Duodenal mucosa (tissue), 2 donors: ENCODE results near the gene FAM47E.
"Not testable (repeated sequence)": the region's sequence is repeated elsewhere in the genome, so short reads cannot be mapped to it uniquely, and the experiment has no call there.

Source experiments
- H3K27ac ChIP-seq: one replicate; pipeline ENCODE4 v1.7.0; 2013; ENCODE audit warnings: low read depth, low read length
- H3K27me3 ChIP-seq, 2 donors: one replicate each; pipeline ENCODE4 v1.7.0; 2013; ENCODE audit warnings: low read length in 2 of 2, control low read depth in 1 of 2; ENCODE audit not compliant: insufficient read depth in 2 of 2, control insufficient read depth in 1 of 2
- H3K36me3 ChIP-seq, 2 donors: one replicate each; pipeline ENCODE4 v1.7.0; 2013; ENCODE audit warnings: low read length in 2 of 2, control low read depth in 1 of 2; ENCODE audit not compliant: insufficient read depth in 2 of 2, control insufficient read depth in 1 of 2
- H3K4me1 ChIP-seq, 2 donors: one replicate each; pipeline ENCODE4 v1.7.0; 2013; ENCODE audit warnings: low read length in 2 of 2, control low read depth in 1 of 2; ENCODE audit not compliant: insufficient read depth in 2 of 2, control insufficient read depth in 1 of 2
- H3K4me3 ChIP-seq, 2 donors: one replicate each; pipeline ENCODE4 v1.7.0; 2013; ENCODE audit warnings: low read length in 2 of 2, low read depth in 1 of 2
- H3K9ac ChIP-seq, 2 donors: one replicate each; pipeline ENCODE4 v1.7.0; 2013; ENCODE audit warnings: low read length in 2 of 2, low read depth in 1 of 2
- H3K9me3 ChIP-seq, 2 donors: one replicate each; pipeline ENCODE4 v1.7.0; 2013; ENCODE audit warnings: low read length in 2 of 2, control low read depth in 1 of 2; ENCODE audit not compliant: control insufficient read depth in 1 of 2

FAM47E gene

GRCh38 chr4:76277667-76278066, 26.1 kb downstream of the FAM47E start:
- Histone ChIP-seq H3K36me3 (no peaks in the 10 kb centered on the region), H3K9me3 (no peaks in the 10 kb centered on the region), H3K4me3 (no peak overlapping the region), H3K27me3 (no peaks in the 10 kb centered on the region), H3K9ac (no peak overlapping the region), H3K27ac (no peak overlapping the region), H3K4me1 (peaks cover 15 to 21% of the 10 kb centered on the region in 2 donors)

- H3K4me1 ChIP-seq: peaks cover 15 to 21% of the 10 kb centered on the region in 2 donors
- no peak overlapping the region for H3K9ac ChIP-seq
- H3K9me3 ChIP-seq: no peaks in the 10 kb centered on the region
- H3K4me3 ChIP-seq: no peak overlapping the region
- H3K27ac ChIP-seq: no peak overlapping the region
- H3K27me3 ChIP-seq: no peaks in the 10 kb centered on the region
- H3K36me3 ChIP-seq: no peaks in the 10 kb centered on the region
These were observed 27.1 kb downstream of the FAM47E start for GRCh38 chr4:76278583-76278982.

GRCh38 chr4:76279462-76279861, 27.9 kb downstream of the FAM47E start:
- Histone ChIP-seq H3K36me3 (no peaks in the 10 kb centered on the region), H3K9me3 (no peaks in the 10 kb centered on the region), H3K4me1 (peaks cover 15 to 21% of the 10 kb centered on the region in 2 donors), H3K27me3 (no peaks in the 10 kb centered on the region), H3K9ac (no peak overlapping the region), H3K27ac (no peak overlapping the region), H3K4me3 (no peak overlapping the region)

- no peaks in the 10 kb centered on the region for H3K9me3 ChIP-seq
- H3K27ac ChIP-seq: no peak overlapping the region
- no peak overlapping the region for H3K4me3 ChIP-seq
- peaks cover 15 to 21% of the 10 kb centered on the region in 2 donors for H3K4me1 ChIP-seq
- H3K27me3 ChIP-seq: no peaks in the 10 kb centered on the region
- H3K9ac ChIP-seq: no peak overlapping the region
- H3K36me3 ChIP-seq: no peaks in the 10 kb centered on the region
These were observed 29.2 kb downstream of the FAM47E start for GRCh38 chr4:76280488-76281441.

GRCh38 chr4:76281594-76281993, 30.1 kb downstream of the FAM47E start:
- not testable (repeated sequence) for H3K27me3 ChIP-seq, H3K9ac ChIP-seq, H3K4me3 ChIP-seq, H3K36me3 ChIP-seq, H3K9me3 ChIP-seq, H3K27ac ChIP-seq
- H3K4me1 ChIP-seq: peaks cover 15 to 21% of the 10 kb centered on the region in 2 donors

- Histone ChIP-seq H3K4me1 (peaks cover 15 to 19% of the 10 kb centered on the region in 2 donors), H3K27ac (no peak overlapping the region), H3K36me3 (no peaks in the 10 kb centered on the region), H3K9ac (no peak overlapping the region), H3K9me3 (no peaks in the 10 kb centered on the region), H3K4me3 (no peak overlapping the region), H3K27me3 (no peaks in the 10 kb centered on the region)
These were observed 31.6 kb downstream of the FAM47E start for GRCh38 chr4:76282941-76283689.

GRCh38 chr4:76283900-76284299, 32.4 kb downstream of the FAM47E start:
- no peak overlapping the region for H3K9ac ChIP-seq
- no peak overlapping the region for H3K4me3 ChIP-seq
- no peak overlapping the region for H3K27ac ChIP-seq
- no peaks in the 10 kb centered on the region for H3K36me3 ChIP-seq
- no peaks in the 10 kb centered on the region for H3K9me3 ChIP-seq
- H3K4me1 ChIP-seq: peaks cover 11 to 15% of the 10 kb centered on the region in 2 donors
- no peaks in the 10 kb centered on the region for H3K27me3 ChIP-seq

GRCh38 chr4:76287811-76288210, 36.3 kb downstream of the FAM47E start:
- not testable (repeated sequence) for H3K9ac ChIP-seq, H3K27me3 ChIP-seq, H3K9me3 ChIP-seq, H3K4me1 ChIP-seq, H3K27ac ChIP-seq, H3K36me3 ChIP-seq, H3K4me3 ChIP-seq

- no peaks in the 10 kb centered on the region for H3K4me1 ChIP-seq
- no peak overlapping the region for H3K9ac ChIP-seq
- H3K27ac ChIP-seq: no peak overlapping the region
- no peaks in the 10 kb centered on the region for H3K9me3 ChIP-seq
- no peak overlapping the region for H3K4me3 ChIP-seq
- H3K27me3 ChIP-seq: no peaks in the 10 kb centered on the region
- H3K36me3 ChIP-seq: no peaks in the 10 kb centered on the region
These were observed 41.2 kb downstream of the FAM47E start for GRCh38 chr4:76292730-76293129.

GRCh38 chr4:76293772-76294171, 42.3 kb downstream of the FAM47E start:
- Histone ChIP-seq H3K4me3 (no peak overlapping the region), H3K9ac (no peak overlapping the region), H3K27me3 (no peaks in the 10 kb centered on the region), H3K36me3 (no peaks in the 10 kb centered on the region), H3K9me3 (peaks cover 0 to 2% of the 10 kb centered on the region in 2 donors), H3K4me1 (no peaks in the 10 kb centered on the region), H3K27ac (no peak overlapping the region)
